MM.1S (cell line): ENCODE results near the gene JSRP1.

Experiments used
- EZH2 ChIP-seq: fragments of 300-600 bp; sonication (generic); optimal IDR thresholded peaks from 2 replicates; pipeline ENCODE3; 2017; ENCODE audit warnings: low read depth, mild to moderate bottlenecking, antibody characterized with exemption, low read length, mixed read lengths
- TF ChIP-seq, protein P1 (sequence below): fragments of 300-600 bp; sonication (generic); IDR thresholded peaks from 2 replicates; pipeline ENCODE4 v1.5.1; 2016; ENCODE audit warnings: antibody characterized with exemption, low read length, mixed read lengths

- TF ChIP-seq, protein P1, sequence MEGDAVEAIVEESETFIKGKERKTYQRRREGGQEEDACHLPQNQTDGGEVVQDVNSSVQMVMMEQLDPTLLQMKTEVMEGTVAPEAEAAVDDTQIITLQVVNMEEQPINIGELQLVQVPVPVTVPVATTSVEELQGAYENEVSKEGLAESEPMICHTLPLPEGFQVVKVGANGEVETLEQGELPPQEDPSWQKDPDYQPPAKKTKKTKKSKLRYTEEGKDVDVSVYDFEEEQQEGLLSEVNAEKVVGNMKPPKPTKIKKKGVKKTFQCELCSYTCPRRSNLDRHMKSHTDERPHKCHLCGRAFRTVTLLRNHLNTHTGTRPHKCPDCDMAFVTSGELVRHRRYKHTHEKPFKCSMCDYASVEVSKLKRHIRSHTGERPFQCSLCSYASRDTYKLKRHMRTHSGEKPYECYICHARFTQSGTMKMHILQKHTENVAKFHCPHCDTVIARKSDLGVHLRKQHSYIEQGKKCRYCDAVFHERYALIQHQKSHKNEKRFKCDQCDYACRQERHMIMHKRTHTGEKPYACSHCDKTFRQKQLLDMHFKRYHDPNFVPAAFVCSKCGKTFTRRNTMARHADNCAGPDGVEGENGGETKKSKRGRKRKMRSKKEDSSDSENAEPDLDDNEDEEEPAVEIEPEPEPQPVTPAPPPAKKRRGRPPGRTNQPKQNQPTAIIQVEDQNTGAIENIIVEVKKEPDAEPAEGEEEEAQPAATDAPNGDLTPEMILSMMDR, result no peak
- TF ChIP-seq EZH2, result no peak
Measured at GRCh38 chr19:2210206-2210605, 46.0 kb downstream of the JSRP1 start.
